ELR (cell line): ENCODE data around the gene WNT7B.

Source experiments
- DNase-seq: peaks from one replicate; pipeline ENCODE4 v3.0.0-alpha.2; 2015; ENCODE audit warnings: low read depth

WNT7B gene

GRCh38 chr22:45971408-45972028 is 5.4 kb downstream of the WNT7B start:
- no peak for DNase-seq

DNA sequence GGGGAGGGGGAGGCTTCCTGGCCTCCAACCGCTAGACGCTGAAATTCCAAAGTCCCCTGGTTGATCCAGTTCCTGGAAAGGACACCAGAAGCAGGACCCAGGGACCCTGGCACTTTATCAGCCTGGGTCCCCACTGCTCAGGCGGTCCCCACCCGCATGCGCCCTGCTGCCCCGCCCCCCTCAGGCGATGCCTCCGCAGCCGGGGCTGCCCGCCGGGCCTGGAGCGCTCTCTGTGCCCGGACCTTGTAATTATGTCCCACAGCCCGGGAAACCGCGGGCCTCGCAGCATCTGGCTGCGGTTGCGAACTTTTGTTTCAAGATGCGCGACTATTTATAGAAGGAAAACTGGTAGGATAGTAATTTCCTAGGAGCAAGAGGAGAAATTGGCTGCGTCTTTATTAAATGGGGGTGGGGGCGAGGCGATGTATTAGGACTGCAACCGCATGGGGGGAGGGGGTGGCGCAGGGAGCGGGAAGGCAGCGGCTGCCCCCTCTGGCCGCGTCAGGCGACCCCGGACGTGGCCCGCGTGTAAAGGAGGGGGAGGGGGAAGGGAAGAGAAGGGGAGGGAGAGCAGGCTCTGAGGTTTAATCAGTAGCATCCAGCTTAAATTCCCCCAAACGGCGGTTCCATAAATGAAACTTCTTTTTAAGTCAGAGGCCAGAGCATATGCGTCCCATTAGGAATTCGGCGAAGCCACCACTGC is 6.1 kb downstream of the WNT7B start:
- DNase-seq: peak; percentile 46

GRCh38 chr22:45969801-45970470 is 7.0 kb downstream of the WNT7B start:
- no peak for DNase-seq

- DNase-seq: no peak
Measured at GRCh38 chr22:45969414-45969799, 7.6 kb downstream of the WNT7B start.

GRCh38 chr22:45968751-45969413 is 8.1 kb downstream of the WNT7B start:
- peak; percentile 95 for DNase-seq

GRCh38 chr22:45968003-45968650 is 8.8 kb downstream of the WNT7B start:
- DNase-seq: peak; percentile 74

DNA sequence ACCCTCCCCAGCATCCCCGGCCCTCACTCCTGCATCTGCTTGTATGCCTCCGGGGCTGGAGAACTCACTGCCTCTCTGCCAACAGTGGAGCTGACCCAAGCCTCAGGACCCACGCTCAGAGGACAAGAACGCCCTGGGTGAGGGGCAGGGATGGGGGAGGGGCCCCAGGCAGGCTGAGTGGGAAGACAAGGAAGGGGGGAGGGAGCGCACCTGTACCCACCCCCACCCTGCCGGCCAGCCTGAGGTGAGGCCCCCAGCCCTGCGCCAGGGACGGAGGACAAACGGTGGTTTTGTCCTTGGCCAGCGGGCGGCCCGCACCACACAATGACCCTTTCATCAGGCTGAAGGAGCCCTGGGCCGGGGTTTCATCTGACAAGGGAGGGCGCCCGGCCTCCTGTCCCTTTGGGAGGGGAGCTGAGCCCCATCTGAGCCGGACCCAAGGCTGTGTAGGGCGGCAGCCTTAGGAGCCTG is 10.0 kb downstream of the WNT7B start:
- DNase-seq: no peak

DNA sequence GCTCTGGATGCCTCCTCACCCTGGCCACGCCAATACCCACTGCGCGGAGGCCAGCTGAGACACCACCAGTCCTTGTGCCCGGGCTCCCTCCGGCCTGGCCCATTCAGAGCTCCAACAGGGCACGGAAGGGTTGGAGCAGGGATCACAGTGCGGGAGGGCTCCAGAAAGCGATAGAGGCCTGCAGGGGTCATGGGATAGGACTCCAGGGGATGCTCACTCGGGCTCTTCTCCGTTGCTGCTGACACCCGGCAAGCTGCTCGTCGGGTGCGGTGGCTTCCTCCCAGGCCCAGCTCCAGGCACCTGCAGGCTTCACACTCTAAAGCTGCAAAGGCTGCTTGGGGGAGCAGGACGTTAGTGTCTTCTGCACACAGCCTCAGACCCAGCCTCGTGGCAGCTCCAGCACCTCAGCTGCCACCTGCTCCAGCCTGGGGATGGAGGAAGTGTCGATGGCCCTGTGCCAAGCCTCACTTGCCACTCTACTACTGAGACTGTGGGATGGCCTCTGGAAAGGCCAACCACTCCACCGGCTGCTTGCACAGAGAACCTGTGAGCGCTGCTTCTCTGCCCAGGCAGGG is 10.6 kb downstream of the WNT7B start:
- DNase-seq: no peak

DNA sequence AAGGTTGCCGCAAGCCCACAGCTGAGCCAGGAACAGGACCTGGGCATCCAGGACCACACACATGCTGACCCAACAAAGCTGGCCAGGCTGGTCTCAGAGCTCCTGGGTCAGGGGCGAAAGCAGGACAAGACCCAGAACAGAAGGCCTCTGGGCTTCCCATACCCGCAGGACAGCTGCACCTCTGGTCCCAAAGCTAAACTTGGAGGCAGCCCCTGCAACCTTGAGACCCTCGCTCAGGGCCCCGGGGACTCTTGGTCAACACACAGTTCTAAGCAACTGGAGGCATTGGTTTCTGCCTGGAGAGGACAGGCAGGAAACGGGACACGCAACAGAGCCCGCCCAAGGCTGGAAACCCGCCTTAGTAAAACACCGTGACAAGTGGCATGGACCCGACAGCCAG is 11.4 kb downstream of the WNT7B start:
- DNase-seq: no peak

DNA sequence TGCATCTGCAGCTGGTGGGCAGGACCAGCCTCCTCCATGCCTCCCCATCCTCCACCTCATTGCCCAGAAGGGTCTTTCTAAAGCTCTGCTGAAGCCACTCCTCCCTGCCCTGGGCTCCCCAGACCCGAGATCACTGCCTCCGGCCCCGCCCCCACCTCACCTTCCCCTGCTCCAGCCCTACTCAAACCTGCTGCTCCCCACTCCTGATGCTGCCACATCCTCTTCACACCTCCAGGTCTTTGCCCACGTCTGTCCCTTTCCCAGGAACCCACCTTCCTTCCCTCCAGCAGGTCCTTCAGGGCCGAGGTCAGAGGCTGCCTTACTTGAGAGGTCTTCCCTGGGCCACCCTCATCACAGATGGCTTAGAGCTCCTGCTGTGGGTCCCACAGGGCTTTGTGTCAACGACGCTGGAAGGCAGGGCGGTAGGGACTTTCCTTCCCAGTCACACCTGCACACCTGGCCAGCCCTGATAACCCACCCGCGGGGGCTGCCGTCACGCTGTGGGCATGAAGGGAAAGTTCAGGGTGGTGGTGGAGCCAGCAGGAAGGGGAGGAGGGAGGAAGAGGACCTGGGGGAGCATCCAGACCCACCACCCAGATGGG is 11.9 kb downstream of the WNT7B start:
- no peak for DNase-seq

GRCh38 chr22:45964372-45964771 is 12.6 kb downstream of the WNT7B start:
- no peak for DNase-seq

- DNase-seq: no peak
Measured at GRCh38 chr22:45963821-45964220, 13.1 kb downstream of the WNT7B start.

GRCh38 chr22:45962756-45963324 is 14.1 kb downstream of the WNT7B start:
- no peak for DNase-seq

DNA sequence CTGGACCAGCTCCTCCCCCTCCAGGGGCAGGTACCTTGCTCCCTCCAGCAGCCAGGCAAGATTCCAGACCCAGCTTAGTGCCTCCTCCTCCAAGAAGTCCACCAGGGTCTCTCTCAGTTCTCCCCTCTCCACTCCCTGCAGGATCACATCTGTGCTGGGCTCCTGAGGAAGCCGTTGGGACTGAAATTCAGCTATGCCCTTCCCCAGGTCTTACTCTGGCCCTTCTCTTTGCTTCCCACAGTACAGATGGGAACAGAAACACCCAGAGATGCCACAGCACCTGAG is 14.6 kb downstream of the WNT7B start:
- DNase-seq: no peak

GRCh38 chr22:45961679-45962433 is 15.1 kb downstream of the WNT7B start:
- DNase-seq: no peak

DNA sequence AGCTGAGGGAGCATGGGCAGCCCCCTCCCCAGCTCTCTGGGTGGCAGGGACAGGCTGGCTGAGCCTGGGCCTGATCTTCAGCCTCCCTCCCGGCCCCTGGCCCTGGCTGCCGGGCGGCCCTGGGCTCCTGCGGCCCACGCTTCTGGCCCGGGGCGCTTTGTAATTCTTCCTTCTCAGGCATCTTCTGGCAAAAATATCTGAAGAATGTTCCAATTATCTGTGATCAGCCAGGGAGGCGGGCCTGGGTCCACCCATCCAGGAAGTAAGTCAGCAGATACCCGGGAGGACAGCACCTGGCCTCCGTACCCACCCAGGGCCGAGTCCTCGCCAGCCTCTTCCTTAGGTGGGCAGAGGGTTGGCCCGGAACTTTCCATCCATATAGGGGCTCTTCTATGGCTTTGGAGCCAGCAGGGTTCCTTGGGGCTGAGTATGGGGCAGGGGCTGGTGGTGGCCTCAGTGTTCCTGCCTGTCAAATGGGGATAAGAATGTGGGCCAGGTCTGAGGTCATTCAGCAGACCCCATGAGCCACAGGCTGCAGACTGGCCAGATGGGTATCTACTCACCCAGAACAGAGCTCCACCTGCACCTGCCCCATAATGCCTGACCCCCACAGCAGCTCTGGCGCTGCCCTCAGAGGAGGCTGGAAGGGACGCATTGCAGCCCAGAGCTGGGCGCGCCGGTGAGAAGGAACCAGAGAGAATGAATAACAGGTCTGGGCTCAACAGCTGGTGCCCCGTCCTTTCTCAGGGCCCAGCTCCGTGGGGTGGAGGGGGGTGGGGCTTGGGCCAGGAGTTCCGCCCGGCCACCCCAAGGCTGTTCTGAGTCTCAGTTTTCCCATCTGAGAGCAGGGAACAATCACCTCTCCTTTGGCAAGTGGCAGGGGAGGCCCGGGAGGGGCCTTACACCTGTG is 16.2 kb downstream of the WNT7B start:
- DNase-seq: no peak

DNA sequence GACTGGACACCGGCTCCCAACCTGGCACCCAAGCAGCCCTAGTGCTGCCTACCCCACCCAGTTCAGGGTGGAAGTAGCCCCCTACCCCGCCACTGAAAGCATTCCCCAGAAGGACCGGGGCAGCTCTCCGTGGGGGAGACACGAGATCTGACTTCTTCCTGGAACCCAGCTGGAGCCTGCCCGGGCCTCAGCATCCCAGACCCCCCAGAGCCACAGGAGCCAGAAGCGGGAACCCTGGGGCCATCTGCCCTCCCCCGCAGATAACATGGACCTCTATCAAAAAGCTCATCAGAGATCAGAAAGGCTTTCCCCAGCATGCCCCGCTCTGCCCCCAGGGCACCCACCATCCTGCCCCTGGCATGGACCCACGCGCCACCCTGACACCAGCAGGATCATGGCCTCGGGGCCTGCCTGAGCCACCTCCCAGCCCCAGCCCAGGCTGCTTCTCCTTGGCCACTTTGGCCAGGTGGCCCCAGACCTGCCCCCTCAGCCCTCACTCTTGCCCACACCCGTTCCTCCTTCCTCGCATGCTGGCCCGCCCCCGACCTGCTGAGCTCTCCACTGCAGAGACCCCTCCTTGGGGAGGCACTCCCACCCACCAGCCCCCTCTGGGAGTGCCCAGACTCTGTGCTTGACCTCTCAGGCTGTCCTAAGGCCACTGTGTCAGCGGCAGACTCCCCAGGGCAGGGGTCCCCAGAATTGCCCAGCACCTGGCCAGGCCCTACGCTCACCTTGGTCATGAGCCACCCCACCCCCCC is 17.1 kb downstream of the WNT7B start:
- no peak for DNase-seq

- no peak for DNase-seq
Measured at GRCh38 chr22:45958971-45959370, 18.0 kb downstream of the WNT7B start.

- DNase-seq: no peak
Measured at GRCh38 chr22:45957826-45958225, 19.1 kb downstream of the WNT7B start.
